Liver (tissue), 3 donors: ENCODE measurements around the gene CERT1.

ENCODE experiments used
- EGR1 ChIP-seq, 2 donors: IDR thresholded peaks; 2 replicates each; pipeline ENCODE4 v1.6.1; 2016 to 2018; ENCODE audit warnings: antibody characterized with exemption in 2 of 2, low read depth in 2 of 2
- FOXA1 ChIP-seq: IDR thresholded peaks from 2 replicates; pipeline ENCODE4 v1.6.1; 2016; ENCODE audit warnings: antibody characterized with exemption
- GABPA ChIP-seq, 2 donors: IDR thresholded peaks in 1 of 2; conservative IDR thresholded peaks in 1 of 2; 2 replicates each; pipeline ENCODE4 v1.6.1; 2016; ENCODE audit warnings: antibody characterized with exemption in 2 of 2, mild to moderate bottlenecking in 1 of 2, moderate library complexity in 1 of 2
- HNF4A ChIP-seq, 2 donors: conservative IDR thresholded peaks; 2 replicates each; pipeline ENCODE4 v1.6.1; 2016; ENCODE audit warnings: antibody characterized with exemption in 2 of 2, mild to moderate bottlenecking in 2 of 2
- JUND ChIP-seq, 2 donors: IDR thresholded peaks; 2 replicates each; pipeline ENCODE4 v1.6.1; 2016; ENCODE audit warnings: antibody characterized with exemption in 2 of 2
- RAD21 ChIP-seq, 2 donors: IDR thresholded peaks; 2 replicates each; pipeline ENCODE4 v1.6.1; 2016; ENCODE audit warnings: antibody characterized with exemption in 2 of 2, mild to moderate bottlenecking in 2 of 2
- RXRA ChIP-seq, 2 donors: IDR thresholded peaks; 2 replicates each; pipeline ENCODE4 v1.6.1; 2017 to 2018; ENCODE audit warnings: antibody characterized with exemption in 2 of 2, mild to moderate bottlenecking in 1 of 2
- SP1 ChIP-seq: IDR thresholded peaks from 2 replicates; pipeline ENCODE4 v1.6.1; 2018; ENCODE audit warnings: antibody characterized with exemption, mild to moderate bottlenecking
- TAF1 ChIP-seq: conservative IDR thresholded peaks from 2 replicates; pipeline ENCODE4 v1.6.1; 2016; ENCODE audit warnings: antibody characterized with exemption, mild to moderate bottlenecking
- YY1 ChIP-seq: IDR thresholded peaks from 2 replicates; pipeline ENCODE4 v1.6.1; 2016; ENCODE audit warnings: antibody characterized with exemption, mild to moderate bottlenecking
- TF ChIP-seq, protein P1 (sequence below): IDR thresholded peaks from 2 replicates; pipeline ENCODE4 v1.6.1; 2016; ENCODE audit warnings: antibody characterized with exemption, mild to moderate bottlenecking
- TF ChIP-seq, protein P2 (sequence below): IDR thresholded peaks from 2 replicates; pipeline ENCODE4 v1.6.1; 2016; ENCODE audit warnings: antibody characterized with exemption
- TF ChIP-seq, protein P3 (sequence below): fragments of 150-350 bp; IDR thresholded peaks from 2 replicates; pipeline ENCODE4 v1.5.1; 2017; ENCODE audit warnings: improper control_type of control experiment, low read depth, low read length; ENCODE audit not compliant: missing input control
- donor health status: healthy.
- donor health status: healthy.

DNA sequence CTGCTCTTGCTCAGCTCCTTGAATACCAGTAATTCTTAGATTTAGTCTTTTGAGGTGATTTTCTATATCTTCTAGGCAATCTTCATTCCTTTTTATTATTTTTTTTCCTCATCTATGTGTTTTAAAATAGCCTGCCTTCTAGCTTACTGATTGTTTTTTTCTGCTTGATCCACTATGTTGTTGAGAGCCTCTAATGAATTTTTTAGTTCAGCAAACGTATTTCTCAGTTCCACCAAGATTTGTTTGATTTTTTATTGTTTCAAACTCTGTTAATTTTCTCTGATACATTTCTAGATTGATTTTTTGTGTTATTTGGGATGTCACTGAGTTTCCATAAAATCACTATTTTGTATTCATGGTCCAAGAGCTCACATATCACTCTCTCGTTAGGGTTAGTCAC, 9.8 kb upstream of the CERT1 start:
- TF ChIP-seq, protein P1, sequence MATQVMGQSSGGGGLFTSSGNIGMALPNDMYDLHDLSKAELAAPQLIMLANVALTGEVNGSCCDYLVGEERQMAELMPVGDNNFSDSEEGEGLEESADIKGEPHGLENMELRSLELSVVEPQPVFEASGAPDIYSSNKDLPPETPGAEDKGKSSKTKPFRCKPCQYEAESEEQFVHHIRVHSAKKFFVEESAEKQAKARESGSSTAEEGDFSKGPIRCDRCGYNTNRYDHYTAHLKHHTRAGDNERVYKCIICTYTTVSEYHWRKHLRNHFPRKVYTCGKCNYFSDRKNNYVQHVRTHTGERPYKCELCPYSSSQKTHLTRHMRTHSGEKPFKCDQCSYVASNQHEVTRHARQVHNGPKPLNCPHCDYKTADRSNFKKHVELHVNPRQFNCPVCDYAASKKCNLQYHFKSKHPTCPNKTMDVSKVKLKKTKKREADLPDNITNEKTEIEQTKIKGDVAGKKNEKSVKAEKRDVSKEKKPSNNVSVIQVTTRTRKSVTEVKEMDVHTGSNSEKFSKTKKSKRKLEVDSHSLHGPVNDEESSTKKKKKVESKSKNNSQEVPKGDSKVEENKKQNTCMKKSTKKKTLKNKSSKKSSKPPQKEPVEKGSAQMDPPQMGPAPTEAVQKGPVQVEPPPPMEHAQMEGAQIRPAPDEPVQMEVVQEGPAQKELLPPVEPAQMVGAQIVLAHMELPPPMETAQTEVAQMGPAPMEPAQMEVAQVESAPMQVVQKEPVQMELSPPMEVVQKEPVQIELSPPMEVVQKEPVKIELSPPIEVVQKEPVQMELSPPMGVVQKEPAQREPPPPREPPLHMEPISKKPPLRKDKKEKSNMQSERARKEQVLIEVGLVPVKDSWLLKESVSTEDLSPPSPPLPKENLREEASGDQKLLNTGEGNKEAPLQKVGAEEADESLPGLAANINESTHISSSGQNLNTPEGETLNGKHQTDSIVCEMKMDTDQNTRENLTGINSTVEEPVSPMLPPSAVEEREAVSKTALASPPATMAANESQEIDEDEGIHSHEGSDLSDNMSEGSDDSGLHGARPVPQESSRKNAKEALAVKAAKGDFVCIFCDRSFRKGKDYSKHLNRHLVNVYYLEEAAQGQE, result no peak
- TF ChIP-seq, protein P2, sequence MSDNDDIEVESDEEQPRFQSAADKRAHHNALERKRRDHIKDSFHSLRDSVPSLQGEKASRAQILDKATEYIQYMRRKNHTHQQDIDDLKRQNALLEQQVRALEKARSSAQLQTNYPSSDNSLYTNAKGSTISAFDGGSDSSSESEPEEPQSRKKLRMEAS, result no peak
- TF ChIP-seq, protein P3, sequence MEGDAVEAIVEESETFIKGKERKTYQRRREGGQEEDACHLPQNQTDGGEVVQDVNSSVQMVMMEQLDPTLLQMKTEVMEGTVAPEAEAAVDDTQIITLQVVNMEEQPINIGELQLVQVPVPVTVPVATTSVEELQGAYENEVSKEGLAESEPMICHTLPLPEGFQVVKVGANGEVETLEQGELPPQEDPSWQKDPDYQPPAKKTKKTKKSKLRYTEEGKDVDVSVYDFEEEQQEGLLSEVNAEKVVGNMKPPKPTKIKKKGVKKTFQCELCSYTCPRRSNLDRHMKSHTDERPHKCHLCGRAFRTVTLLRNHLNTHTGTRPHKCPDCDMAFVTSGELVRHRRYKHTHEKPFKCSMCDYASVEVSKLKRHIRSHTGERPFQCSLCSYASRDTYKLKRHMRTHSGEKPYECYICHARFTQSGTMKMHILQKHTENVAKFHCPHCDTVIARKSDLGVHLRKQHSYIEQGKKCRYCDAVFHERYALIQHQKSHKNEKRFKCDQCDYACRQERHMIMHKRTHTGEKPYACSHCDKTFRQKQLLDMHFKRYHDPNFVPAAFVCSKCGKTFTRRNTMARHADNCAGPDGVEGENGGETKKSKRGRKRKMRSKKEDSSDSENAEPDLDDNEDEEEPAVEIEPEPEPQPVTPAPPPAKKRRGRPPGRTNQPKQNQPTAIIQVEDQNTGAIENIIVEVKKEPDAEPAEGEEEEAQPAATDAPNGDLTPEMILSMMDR, result no peak
- TF ChIP-seq FOXA1 (no peak), YY1 (no peak), RAD21 (IDR thresholded peaks at IDR 0.05) (no peak), TAF1 (no peak), GABPA (IDR thresholded peaks at IDR 0.05 in 1 of 2, conservative IDR thresholded peaks at IDR 0.05 in 1 of 2) (no peak), EGR1 (IDR thresholded peaks at IDR 0.05; ENCODE audit: low read depth in 2 of 2) (no peak), JUND (IDR thresholded peaks at IDR 0.05) (no peak), SP1 (no peak), HNF4A (conservative IDR thresholded peaks at IDR 0.05) (no peak), RXRA (IDR thresholded peaks at IDR 0.05) (no peak)
